NCI-H146 (cell line): ENCODE results near the gene OR5H15.
"Not testable (repeated sequence)": the region's sequence is repeated elsewhere in the genome, so short reads cannot be mapped to it uniquely, and the experiment has no call there.

ENCODE experiments used
- DNase-seq: peaks from one replicate; lab custom pipeline; 2025; lab: John Stamatoyannopoulos, UW

Gene OR5H15

GRCh38 chr3:98166396-98166795, at the start of gene OR5H15:
Gene OR5H15 (plus strand): TSS chr3:98166696. CDS start chr3:98168700, 2,004 bp downstream.
- DNase-seq: no peak

GRCh38 chr3:98130421-98130820, 36.1 kb upstream of the OR5H15 start, which contains the start of gene OR5H1:
Gene OR5H1 (plus strand): TSS chr3:98130721. CDS start chr3:98132698, 1,977 bp downstream.
- no peak for DNase-seq

GRCh38 chr3:98136631-98137030, 29.9 kb upstream of the OR5H15 start:
- no peak for DNase-seq

GRCh38 chr3:98137826-98138557, 28.5 kb upstream of the OR5H15 start:
- not testable (repeated sequence) for DNase-seq

GRCh38 chr3:98140531-98140930, 26.0 kb upstream of the OR5H15 start:
- DNase-seq: no peak

- DNase-seq: no peak
These were observed 19.3 kb upstream of the OR5H15 start, which contains the start of gene OR5H14 for GRCh38 chr3:98147179-98147578. Gene OR5H14 (plus strand): TSS chr3:98147479. CDS start chr3:98149386, 1,907 bp downstream.

- no peak for DNase-seq
These were observed 17.7 kb upstream of the OR5H15 start for GRCh38 chr3:98148751-98149150.

GRCh38 chr3:98149456-98149855, 17.0 kb upstream of the OR5H15 start:
- DNase-seq: not testable (repeated sequence)

- no peak for DNase-seq
These were observed 15.3 kb upstream of the OR5H15 start for GRCh38 chr3:98151241-98151640.

- no peak for DNase-seq
These were observed 4.6 kb downstream of the OR5H15 start for GRCh38 chr3:98171071-98171470.

- DNase-seq: no peak
These were observed 6.1 kb downstream of the OR5H15 start for GRCh38 chr3:98172621-98173020.

- DNase-seq: no peak
These were observed 13.9 kb downstream of the OR5H15 start for GRCh38 chr3:98180319-98180890.

GRCh38 chr3:98182196-98182595, 15.7 kb downstream of the OR5H15 start:
- no peak for DNase-seq

GRCh38 chr3:98185180-98185579, 18.7 kb downstream of the OR5H15 start:
- no peak for DNase-seq

GRCh38 chr3:98188545-98188944, 22.0 kb downstream of the OR5H15 start:
- no peak for DNase-seq

GRCh38 chr3:98190911-98191310, 24.4 kb downstream of the OR5H15 start:
- DNase-seq: not testable (repeated sequence)

GRCh38 chr3:98196293-98196692, 29.8 kb downstream of the OR5H15 start:
- not testable (repeated sequence) for DNase-seq

- no peak for DNase-seq
These were observed 32.5 kb downstream of the OR5H15 start for GRCh38 chr3:98199020-98199419.

- no peak for DNase-seq
These were observed 42.7 kb downstream of the OR5H15 start for GRCh38 chr3:98209244-98209643.

GRCh38 chr3:98213276-98213675, 46.8 kb downstream of the OR5H15 start:
- DNase-seq: no peak

- no peak for DNase-seq
These were observed 48.6 kb downstream of the OR5H15 start for GRCh38 chr3:98215051-98215450.
